Stimulated activated CD4-positive, alpha-beta T cell treated with anti-CD3 and anti-CD28 coated beads, Interleukin-2, amount 100 ng/mL, for 48 hours (primary cell): ENCODE results near the gene ZNF669.

Experiments
- DNase-seq, 2 donors: peaks; one replicate each; pipeline ENCODE4 v3.0.0-alpha.2; 2020

Gene ZNF669

DNA sequence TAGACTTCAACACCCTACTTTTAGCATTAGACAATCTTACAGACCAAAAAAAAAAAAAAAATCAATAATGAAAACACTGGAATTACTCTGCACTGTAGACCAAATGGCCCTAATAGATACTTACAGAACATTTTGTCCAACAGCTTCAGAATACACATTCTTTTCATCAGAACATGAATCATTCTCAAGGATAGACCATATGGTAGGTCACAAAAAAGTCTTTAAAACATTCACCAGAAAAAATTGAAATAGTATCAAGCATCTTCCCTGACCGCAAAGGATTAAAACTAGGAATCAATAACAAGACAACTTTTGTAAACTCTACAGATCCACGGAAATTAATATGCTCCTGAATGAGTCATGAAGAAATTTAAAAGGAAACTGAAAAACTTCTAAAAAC is 48.1 kb downstream of the ZNF669 start:
- no peak for DNase-seq

- no peak for DNase-seq
These were observed 49.2 kb downstream of the ZNF669 start for GRCh38 chr1:247054992-247055415.
